Parietal lobe (tissue), 1 donor: Measurements from ENCODE around the gene DNAJB5. TPM values are rescaled to one million over a fixed set of nuclear protein-coding genes. Genes with fewer than 3 reads are reported as not detected.

Source experiments
- total RNA-seq: library from RNA; depleted of rRNA; stranded (reverse); fragments of >200 nt; gene quantifications from one replicate; pipeline ENCODE4 v1.2.3, GENCODE V29; 2014

DNAJB5 gene
- total RNA-seq = 47.9 TPM

GRCh38 chr9:34989003-34989945 is at the start of gene DNAJB5:
TSS of gene DNAJB5 (plus strand) at chr9:34989745. CDS start at chr9:34990631, 886 bp downstream.

GRCh38 chr9:34957492-34958410 is 31.8 kb upstream of the DNAJB5 start, which contains the start of gene PHF24:
TSS of gene PHF24 (plus strand) at chr9:34958285. CDS start at chr9:34971299, 13,014 bp downstream.

Other genes starting within 250 kb of the DNAJB5 start
- 40.1 TPM for gene PHF24, start 31.5 kb upstream of the DNAJB5 start, total RNA-seq
- gene VCP, start 82.9 kb downstream of the DNAJB5 start, total RNA-seq = 225 TPM
- gene FANCG, start 90.2 kb downstream of the DNAJB5 start, total RNA-seq = 39.4 TPM
- gene PIGO, start 106.8 kb downstream of the DNAJB5 start, total RNA-seq = 16.0 TPM
- 38.5 TPM for gene STOML2, start 113.4 kb downstream of the DNAJB5 start, total RNA-seq
- gene ATOSB, start 126.1 kb downstream of the DNAJB5 start, total RNA-seq = 17.5 TPM
- gene UNC13B, start 172.3 kb downstream of the DNAJB5 start, total RNA-seq = 31.9 TPM